ENCODE data around the gene MTFP1.
"Not testable (repeated sequence)": the region's sequence is repeated elsewhere in the genome, so short reads cannot be mapped to it uniquely, and the experiment has no call there.

Gene MTFP1

DNA sequence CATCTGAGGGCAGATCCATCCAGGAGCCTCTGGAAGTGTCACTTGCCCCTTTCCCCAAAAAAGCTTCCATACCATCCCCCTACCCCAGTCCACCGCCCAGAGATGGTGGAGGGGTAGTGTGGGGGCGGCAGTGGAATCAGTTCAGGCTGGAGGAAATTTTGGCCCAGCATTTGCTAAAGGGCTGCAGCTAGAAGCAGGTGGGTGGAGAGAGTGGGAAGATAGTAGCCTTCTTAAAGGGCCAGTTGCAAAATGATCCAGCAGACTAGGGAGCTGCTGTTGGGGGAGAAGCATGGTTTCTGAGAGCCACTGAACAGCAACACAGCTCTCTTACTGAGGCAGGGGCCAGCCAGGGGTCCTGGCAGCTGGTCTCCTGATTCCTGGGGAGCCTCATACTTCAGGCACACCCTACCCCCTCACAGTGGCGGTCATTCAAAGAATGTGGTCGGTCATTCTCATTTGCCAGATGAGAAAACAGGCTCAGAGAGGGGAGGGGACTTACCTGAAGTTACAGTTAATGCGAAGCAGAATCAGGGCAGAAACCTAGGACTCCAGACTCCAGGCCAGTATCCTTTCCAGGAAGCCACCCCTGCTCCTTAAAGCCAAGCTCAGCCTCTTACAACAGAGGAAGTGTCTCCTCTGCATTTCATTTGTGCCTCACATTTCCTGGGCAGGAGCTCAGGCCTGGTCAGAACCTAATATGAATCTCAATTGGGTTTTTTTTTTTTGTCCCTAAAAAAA lies 23.4 kb upstream of the MTFP1 start:
- DNase-seq, result no peak

GRCh38 chr22:30402766-30403104 lies 22.8 kb upstream of the MTFP1 start:
- DNase-seq, result not testable (repeated sequence)

DNA sequence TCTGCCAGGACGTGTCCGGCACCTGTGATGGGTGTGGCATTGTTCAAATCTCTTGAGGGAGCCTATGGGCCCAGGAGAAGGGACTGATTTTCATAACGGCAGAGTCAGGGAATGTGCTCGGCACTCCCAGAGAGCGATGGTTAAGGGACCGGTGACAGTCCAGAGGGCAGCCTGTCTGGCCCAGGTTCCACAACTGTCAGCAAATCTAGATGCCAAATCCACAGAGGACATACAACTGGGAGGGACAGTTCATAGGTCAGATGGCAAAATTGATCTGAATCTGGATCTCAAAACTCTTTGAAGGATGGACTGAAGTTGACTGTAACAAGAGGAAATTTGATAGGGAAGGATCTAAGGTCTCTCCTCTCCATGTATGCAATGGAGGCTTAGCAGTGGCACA lies 21.3 kb upstream of the MTFP1 start:
- DNase-seq, result no peak

DNA sequence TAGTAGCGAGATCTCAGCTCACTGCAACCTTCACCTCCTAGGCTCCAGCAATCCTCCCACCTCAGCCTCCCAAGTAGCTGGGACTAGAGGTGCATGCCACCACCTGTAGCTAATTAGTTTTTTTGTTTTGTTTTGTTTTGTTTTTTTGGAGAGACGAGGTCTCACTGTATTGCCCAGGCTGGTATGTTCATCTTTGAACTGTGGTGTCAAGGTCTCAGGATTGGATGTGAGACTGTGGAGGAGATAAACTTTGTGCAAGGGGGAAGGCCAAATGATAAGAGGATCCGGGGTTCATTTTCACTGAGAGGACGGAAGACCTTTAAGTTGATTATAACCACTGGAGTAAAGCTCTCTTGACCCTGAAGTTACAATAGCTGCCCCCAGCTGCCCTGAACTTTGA lies 19.8 kb upstream of the MTFP1 start:
- DNase-seq, result no peak

DNA sequence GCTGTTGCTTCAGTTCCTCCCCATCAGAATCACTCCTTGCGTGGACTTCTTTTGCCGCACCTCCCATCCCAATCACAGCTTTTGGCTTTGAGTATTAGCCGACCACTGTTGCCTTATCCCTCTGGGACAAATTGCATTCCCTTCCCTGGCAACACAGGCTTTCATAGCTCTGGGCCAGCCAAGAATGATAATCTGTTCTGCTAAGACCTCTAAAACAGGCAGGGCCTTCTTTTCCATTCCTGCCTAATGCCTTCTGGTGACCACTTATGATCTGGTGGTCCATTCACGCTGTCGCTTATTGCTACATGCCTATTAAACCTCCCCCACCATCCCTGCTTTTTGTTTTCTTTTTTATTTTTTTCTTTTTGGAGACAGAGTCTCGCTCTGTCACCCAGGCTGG lies 19.2 kb upstream of the MTFP1 start:
- DNase-seq, result no peak

- no peak for DNase-seq
Measured at GRCh38 chr22:30408388-30409102, 17.0 kb upstream of the MTFP1 start.

DNA sequence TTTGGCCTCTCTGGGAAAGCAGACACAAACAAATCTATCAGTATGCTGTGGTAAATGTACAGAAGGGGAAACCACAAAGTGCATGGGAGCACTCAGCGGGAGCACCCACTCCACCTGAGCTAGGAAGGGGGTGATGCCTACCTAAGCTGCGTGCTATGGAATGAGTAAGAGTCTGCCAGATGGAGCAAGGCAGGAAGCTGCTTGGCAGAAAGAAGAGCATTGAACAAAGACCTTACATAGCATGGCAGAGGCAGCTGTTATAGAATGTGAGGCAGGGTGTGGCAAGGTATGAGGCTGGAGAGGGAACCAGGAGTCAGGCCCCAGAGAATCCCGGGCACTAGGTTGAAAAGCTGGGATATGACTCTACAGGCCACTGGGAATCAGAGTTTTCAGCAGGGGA lies 13.8 kb upstream of the MTFP1 start:
- no peak for DNase-seq

- no peak for DNase-seq
Measured at GRCh38 chr22:30413001-30413400, 12.6 kb upstream of the MTFP1 start.

DNA sequence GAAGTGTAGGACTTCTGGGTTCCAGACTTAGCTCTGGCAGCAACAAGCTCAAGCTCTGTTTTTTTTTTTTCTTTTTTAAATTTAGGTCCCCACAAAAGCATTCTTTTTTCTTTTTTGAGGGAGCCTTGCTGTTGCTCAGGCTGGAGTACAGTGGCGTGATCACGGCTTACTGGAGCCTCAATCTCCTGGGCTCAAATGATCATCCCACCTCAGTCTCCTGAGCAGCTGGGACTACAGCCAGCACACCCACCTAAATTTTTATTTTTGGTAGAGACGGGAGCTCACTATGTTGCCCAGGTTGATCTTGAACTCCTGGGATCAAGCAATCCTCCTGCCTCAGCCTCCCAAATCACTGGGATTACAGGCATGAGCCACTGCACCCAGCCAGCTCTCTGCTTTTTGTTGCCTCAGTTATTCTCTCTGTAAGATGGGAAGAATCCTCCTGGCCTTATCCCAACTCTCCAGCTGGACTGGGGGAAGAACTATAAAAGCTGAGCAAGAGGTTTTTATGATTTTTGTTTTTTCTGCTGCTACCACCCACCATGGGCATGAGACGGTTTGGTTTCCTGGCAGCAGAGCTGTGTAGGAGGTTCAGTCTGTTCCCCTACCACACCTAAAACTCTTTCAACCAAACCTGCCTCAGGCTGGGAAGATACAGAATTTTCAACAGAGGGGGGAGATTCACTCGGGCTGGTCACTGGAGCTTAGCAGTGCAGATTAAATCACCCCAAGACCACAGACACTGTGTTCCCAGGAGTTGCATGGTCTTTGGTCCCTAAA lies 11.6 kb upstream of the MTFP1 start:
- no peak for DNase-seq

GRCh38 chr22:30414525-30415047 lies 11.0 kb upstream of the MTFP1 start:
- no peak for DNase-seq

DNA sequence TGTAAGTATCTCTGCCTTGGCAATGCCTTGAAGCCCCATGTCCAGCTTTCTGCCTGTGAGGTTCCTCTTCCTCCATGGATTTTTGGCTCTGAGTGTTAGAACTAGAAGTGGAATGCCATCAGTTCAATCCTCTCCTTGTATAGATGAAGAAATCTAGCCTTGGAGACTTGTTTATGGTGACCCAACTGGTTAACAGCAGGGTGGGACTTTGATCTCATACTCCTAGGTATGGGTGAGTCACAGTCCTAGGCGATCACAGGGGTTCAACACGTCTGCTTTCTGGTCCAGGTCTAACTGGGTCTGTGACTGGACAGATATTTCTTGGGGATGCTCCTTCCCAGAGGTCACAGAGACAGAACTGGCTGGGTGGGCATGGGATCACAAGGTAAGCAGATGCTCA lies 9.2 kb upstream of the MTFP1 start:
- DNase-seq, result no peak

- DNase-seq, result no peak
Measured at GRCh38 chr22:30416837-30417236, 8.7 kb upstream of the MTFP1 start.

- no peak for DNase-seq
Measured at GRCh38 chr22:30420347-30421125, 5.0 kb upstream of the MTFP1 start.

GRCh38 chr22:30421695-30422480 lies 3.7 kb upstream of the MTFP1 start:
- DNase-seq, result no peak

- peak in 1 of 5 donors; percentile 11 for DNase-seq
Measured at GRCh38 chr22:30422481-30423300, 2.9 kb upstream of the MTFP1 start.

- DNase-seq, result peak in 4 of 5 donors; percentile 13 to 48 (median 36)
Measured at GRCh38 chr22:30423301-30423958, 2.1 kb upstream of the MTFP1 start.

- DNase-seq, result peak; percentile 97 to 100 (median 98)
Measured at GRCh38 chr22:30423959-30424533, 1.5 kb upstream of the MTFP1 start.

GRCh38 chr22:30424534-30425326 lies 838 bp upstream of the MTFP1 start:
- DNase-seq, result peak in 1 of 5 donors; percentile 46

DNA sequence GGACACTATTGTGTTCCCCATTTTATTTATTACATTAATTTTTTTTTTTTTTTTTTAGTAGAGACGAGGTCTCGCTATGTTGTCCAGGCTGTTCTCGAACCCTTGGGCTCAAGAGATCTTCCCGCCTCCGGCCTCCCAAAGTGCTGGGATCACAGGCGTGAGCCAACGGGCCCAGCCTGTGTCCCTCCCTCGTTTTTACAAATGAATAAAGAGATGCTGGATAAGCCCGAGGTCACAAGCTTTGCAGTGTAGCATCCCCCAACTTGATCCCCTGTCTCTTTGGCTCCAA lies 297 bp upstream of the MTFP1 start:
- no peak for DNase-seq

Data from T-helper 1 cell (primary cell).